Fibroblast of skin of back (primary cell): Measurements from ENCODE around the gene DCDC1. TPM values are rescaled to one million over a fixed set of nuclear protein-coding genes. Genes with fewer than 3 reads are reported as not detected.

ENCODE experiments used
- DNase-seq: peaks from one replicate; pipeline ENCODE4 v3.0.0-alpha.2; 2013
- polyA plus RNA-seq, 2 experiments: library from polyadenylated mRNA; unstranded; fragments of 120-200 nt; gene quantifications; one replicate each; pipeline ENCODE4 v1.2.1, GENCODE V29; 2013; ENCODE audit not compliant: insufficient read length in 2 of 2

DCDC1 gene, protein sequence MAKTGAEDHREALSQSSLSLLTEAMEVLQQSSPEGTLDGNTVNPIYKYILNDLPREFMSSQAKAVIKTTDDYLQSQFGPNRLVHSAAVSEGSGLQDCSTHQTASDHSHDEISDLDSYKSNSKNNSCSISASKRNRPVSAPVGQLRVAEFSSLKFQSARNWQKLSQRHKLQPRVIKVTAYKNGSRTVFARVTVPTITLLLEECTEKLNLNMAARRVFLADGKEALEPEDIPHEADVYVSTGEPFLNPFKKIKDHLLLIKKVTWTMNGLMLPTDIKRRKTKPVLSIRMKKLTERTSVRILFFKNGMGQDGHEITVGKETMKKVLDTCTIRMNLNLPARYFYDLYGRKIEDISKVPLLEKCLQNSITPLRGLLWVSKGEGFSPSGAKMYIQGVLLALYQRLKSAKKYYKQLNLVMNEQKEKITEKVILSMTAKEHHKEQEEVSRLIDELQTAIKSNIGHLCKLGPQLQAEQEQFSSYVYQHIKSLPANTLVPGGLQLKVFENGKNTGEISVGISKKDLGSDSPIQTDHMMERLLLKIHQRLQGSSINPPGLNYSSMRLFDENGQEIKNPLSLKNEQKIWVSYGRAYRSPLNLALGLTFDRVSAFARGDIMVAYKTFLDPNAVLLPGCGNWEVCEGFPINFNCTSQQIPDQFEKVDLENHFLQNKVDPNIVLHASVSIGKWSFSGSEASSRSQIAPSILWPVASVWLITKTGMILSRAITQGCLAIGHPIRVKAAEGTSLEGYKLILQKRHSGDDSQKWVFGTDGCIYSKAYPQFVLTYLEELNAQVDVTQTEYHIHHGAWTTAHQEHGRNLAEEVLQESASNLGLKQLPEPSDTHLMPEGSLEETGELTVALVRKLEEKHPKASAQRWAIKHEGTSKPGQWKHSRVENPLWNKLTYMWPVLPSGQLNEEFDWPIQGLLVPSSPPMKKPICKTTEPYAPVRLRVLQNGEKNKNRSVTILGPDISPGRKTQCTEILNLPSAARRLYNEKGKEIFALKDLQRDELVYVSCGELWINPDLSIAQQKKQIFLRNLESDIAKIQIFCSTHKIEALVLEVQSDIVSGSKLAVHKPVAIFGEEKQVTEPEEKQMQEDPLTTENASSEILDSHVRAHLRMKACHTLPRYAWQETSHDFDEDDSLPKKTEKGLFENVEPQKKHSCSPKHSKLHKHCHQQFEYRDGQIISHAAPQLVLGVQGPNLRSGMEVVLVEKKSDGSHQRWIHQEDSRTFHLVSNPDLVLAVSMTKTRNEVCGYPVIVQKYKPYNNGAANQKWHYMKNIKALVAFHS (N-terminal part only)
- 0.06 TPM for polyA plus RNA-seq (2013, experiment 1 of 2; ENCODE audit: insufficient read length)
- 0.05 TPM for polyA plus RNA-seq (2013, experiment 2 of 2; ENCODE audit: insufficient read length)

DNA sequence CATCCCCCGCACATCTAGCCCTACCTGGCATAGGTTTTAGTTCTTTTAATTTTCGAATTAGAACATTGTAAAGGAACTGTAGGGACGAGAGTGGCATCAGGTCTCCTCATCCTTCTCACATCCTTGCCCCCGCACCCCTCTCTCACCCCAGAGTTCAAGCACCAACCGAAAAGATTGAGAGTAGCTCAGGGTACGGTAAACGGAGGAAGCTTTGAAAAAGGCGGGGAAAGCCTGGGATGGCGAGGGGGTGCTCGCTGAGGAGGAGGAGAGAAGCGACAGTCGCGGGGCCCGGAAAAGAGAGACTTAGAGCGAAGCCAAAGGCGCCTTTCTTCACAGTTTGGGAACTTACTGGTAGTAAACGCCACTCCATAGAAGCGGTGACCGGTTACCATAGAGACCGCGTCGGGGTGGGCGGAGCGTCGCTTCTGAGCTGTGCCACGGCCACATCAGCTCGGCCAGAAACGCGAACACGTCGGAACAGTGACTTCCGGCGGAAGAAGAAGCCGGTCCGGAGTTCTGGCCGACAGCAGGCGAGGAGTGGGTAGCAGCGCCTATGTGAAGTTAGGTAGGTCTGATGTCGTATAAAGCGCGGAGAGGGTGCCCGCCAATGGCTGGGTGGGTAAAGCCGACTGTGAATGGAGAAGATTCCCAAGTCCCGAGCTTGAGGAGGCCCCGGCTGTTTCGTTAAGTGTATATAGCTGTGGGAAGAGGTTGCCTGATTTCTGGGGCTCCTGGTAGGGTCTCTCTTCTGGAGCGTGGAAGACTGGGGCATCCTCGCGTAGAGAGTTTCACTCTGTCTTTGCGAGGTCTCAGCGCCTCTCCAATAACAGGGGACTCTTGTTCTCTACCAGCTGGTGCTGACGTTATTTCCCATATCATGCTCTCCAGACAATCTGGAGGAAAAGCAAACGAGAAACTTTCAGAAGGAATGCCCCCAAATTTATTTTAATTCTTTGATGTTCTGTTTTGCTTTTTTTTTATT lies at the start of gene DCDC1, which contains the start of gene DNAJC24:
Gene DCDC1 (minus strand): TSS at position 392 of the 982 bp plus-strand sequence. CDS start 41,459 bp downstream, outside the sequence.
Gene DNAJC24 (plus strand): TSS at position 513 of the 982 bp plus-strand sequence. CDS start 889 bp downstream, outside the sequence.
- peak; percentile 90 for DNase-seq

DNA sequence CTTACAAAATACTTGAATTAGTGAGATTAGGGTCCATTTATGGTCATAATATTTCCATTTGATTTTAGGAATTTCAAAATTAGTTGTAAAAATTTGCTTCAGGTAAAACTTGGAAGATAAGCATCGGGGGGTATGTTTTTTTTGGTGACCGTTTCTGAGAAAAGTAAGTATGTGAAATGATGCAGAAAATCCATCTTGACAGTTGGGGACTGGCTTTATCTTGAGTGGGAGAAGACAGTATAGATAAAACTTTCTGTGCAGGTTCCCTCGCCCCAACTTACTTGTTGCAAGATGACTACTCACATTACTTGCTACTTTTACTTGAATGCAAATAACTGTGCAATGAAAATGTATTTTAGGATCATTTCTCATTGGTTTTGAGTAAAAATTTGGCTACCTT lies 49.6 kb upstream of the DCDC1 start:
- DNase-seq, result no peak

DNA sequence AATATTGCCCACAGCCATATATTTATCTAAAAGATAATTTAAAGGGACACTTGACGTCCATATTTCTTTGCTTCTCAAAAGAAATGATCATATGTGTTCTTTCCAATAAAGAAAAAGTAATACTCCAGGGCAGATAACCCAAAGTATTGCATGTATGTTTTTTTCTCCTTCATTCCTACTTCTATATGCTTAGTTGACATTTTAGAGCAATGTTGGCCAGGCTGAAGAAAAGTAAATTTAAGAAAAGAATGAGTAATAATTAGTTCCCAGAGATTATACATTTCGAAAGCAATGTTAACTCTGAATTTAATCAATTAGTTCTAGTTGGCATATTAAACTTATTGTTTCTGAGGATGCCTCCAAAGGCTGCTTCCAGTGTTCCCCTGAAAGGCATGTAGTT lies 48.3 kb upstream of the DCDC1 start:
- DNase-seq, result no peak

DNA sequence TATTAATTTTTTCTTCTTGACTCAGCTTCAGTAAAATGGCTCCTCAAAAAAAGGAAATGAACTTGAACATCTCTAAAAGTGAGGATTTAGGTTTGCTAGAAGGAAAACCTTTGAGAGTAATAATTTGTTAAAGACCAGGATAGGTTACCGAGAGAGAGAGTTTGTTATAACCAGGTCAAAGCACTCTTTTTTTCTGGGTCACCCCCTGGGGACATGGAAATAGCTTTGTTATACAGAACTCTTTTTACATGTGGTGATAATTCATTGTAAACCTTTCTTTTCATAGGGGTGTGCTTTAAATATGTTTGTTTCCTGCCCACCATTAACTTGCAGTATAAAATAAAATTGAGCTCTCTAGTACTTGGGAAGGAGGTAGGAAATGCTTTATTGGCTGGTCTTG lies 47.8 kb upstream of the DCDC1 start:
- no peak for DNase-seq

DNA sequence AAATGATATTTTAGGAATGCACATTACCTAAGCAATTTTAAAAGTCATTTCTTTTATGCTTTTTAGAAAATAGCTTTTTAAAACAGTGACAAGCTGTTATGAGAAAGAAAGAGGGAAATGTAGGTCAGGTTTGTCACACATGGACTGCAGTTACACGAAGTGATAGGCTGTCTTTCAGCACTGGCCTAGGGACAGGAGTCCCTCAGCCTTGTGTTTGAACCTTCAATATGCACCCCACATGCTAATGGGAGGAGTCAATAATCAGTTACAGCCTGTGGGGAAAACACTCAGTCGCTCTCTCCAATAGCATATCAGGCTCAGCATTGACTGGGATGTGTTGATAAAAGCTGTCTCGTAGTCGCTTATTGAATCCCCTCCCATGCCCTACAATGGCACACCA lies 45.9 kb upstream of the DCDC1 start:
- DNase-seq, result no peak

DNA sequence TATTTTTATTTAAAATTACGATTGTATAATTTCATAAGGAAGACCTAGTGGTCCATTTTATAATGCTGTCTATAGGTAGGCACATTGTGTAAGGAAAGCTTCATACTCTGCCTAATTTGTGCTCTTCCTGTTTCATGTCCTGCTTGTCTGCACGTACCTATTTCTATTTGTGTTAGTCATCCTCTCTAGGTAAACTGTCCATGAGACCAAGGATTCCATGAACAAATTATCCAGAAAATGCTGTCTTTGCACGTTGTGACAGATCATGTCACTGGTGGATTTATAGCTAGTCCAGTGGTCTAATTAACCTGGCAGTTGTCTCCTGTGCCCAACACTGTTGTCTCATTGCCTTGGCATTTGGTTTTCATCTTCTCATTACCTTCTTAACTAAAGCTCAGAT lies 44.8 kb upstream of the DCDC1 start:
- no peak for DNase-seq

DNA sequence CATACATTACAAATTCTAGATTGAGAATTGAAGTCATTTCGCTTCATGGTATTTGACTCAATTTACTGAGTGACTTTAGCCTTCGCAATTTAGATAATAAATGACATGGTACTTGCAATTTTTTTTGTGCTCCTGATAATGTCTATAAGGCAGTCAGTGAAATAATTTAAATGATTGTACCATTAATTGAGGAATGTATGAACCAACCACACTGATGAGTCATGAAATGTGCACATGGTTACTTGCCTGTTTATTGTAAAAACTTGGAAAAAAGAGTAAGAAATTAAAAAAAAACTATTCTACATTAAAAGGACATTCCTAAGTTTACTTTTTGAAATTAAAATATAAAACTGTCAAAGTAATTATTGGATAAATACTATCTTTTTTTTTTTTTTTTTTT lies 43.4 kb upstream of the DCDC1 start:
- peak; percentile 66 for DNase-seq

DNA sequence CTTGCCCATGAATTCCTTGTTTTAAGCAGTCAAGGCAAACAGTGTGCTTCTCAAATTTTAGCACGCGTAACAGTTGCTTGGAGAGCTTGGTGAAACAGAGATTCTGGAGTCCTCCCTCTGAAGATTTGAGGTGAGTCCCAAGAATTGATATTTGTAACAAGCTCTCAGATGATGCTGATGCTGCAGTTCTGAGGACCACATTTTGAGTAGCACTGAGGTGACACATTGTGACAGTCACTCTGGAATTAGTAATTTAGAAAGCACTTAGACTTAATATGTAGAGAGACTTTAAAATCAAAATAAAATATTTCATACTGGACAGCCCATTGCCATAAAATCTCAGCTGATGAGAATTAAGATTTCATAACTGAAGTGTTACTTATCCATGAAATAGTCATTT lies 38.7 kb upstream of the DCDC1 start:
- peak; percentile 18 for DNase-seq

DNA sequence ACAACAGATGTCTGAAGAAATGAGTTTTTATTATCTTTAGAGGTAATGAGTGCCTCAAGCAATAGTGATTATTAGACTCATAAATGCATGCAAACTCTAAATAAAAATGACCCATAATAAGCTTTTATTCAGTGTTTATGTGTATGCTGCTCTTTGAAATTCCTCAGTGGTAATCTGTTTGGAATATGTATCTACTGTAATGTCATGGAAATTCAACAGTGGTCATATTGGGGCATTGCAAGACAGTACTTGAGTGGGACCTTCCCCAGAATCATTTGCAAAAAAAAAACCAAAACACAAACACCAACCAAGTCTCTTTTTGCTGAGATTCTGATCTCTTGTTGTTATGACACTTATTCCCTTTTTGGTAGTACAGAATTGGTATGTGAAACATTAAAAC lies 35.1 kb upstream of the DCDC1 start:
- DNase-seq, result no peak

DNA sequence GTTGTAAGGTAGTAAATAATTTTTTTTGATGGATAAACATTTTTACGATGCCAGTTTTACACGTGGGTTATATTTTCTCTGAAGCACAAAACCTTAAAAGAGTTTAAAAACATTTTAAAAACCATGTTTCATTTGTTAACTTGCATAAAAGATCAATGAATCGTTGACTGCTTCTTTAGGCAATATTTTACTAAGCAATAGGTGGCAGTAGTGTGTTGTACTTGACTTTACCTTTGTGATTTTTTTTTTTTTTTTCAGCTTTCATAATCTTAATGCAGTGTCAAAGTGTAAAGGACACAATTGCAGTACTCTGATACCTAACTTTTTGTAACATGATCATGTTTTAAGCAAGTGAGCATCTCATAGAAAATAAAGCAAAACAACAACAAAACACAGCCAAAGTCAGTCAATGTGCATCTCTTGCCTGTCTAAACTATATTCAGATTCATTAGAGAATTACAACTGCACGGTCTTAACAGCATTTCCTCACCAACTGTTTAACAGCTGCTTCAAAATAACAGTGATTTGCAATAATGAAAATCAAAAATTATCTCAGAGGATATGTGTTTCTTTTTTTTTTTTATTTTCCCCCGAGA lies 27.8 kb upstream of the DCDC1 start:
- DNase-seq, result peak; percentile 16

DNA sequence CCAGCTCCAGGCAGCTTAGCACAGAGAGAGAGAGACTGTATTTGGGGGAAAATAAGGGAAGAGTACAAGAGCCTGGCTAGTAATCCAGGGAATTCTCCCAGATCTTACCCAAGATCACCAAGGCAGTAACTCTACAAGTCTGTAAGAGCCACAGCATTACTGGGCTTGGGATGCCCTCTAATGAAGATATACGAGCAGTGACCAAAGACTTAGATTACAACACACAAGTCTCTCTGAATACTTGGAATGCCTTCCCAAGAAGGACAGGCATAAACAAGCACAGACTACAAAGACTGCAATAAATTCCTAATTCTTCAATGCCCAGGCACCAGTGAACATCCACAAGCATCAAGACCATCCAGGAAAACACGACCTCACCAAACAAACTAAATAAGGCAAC lies 17.8 kb upstream of the DCDC1 start:
- no peak for DNase-seq

DNA sequence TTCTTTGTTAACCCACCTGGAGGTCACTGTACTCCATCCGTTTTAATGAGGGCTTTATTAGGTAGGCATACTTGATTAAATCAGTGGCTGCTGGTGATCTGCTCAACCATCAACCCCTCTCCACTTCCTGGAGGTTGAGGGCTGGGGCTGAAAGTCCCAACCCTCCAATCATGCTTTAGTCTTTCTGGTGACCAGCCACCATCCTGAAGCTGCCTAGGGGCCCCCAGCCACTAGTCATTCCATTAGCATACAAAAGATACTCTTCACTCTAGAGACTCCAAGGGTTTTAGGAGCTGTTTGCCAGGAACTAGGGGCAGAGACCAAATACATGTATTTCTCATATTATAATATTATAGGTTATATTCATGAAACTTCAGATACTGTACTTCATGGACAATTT lies 13.6 kb upstream of the DCDC1 start:
- DNase-seq, result no peak

DNA sequence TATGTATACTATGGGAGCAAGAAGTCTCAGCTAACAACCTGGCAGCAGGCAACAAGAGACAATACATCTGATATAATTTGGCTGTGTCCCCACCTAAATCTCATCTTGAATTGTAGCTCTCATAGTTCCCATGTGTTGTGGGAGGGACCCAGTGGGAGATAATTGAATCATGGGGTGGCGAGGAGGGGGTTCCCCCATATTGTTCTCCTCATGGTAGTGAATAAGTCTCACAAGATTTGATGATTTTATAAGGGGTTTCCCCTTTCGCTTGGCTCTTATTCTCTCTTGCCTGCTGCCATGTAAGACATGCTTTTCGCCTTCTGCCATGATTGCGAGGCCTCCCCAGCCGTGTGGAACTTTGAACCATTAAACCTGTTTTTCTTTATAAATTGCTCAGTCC lies 6.3 kb upstream of the DCDC1 start:
- DNase-seq, result no peak

DNA sequence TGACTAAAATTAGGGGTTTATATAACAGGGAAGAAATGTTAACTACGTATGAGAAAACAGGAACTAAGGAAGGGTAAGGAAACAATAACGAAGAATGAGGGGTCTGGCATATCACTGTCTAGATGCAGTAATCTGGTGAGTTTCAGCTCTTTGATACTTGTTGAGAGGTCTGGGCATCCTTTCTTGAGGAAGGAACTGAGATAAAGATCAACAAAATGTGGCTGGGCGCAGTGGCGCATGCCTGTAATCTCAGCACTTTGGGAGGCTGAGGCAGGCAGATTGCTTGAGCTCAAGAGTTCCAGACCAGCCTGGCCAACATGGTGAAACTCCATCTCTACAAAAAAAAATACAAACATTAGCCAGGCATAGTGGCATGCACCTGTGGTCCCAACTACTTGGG lies 2.7 kb downstream of the DCDC1 start:
- DNase-seq, result no peak

DNA sequence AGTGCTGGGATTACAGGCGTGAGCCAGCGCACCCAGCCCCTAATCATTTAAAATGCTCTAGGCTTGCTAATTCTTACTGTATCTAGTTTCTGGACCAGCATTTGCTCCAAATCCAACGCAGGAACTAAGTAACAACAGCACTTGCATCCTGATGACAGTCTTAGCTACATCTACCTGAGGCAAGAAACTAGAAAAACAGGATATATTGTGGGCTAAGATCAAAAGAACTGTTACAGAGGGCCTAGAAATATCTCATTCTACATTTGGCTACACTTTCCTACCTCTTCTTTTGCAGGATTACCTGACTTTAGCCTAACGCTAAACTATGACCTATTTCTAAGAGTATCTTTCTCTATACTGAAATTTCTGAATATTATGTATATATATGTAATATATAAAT lies 7.8 kb downstream of the DCDC1 start:
- DNase-seq, result no peak

DNA sequence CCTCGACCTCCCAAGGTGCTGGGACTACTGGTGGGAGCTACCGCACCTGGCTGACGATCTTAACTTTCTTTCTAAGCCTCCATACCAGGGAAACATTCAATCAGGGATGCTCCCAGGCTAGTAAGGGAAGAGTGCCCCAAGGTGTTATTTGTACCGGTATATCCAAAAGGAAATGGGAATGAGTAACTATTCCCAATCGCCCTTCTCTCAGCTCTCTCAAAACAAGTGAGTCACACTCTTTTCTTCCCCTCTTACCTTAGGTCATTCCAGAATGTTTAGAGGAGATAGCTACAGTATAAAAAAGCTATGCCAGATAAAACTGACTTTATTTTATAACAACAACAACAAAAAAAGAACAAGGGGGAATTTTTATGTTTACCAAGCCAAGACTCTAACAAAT lies 13.7 kb downstream of the DCDC1 start:
- DNase-seq, result no peak

DNA sequence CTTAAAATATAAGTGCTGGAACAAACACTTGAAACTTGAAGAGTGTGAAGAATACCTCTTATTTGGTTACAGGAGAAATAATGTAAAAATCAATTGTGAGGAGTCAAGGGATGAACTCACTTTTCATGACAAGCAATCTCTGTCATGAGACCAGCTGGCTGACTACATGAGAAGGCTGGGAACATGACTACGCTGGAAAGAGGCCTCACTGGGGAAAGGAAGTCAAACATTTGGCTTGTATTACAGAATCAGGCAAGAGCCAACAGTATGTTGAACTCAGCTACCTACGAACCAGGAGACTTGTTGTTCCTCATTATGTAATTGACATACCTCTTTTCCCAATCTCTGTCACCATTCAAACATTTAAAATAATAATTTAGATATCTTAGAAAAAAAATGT lies 14.4 kb downstream of the DCDC1 start:
- no peak for DNase-seq

DNA sequence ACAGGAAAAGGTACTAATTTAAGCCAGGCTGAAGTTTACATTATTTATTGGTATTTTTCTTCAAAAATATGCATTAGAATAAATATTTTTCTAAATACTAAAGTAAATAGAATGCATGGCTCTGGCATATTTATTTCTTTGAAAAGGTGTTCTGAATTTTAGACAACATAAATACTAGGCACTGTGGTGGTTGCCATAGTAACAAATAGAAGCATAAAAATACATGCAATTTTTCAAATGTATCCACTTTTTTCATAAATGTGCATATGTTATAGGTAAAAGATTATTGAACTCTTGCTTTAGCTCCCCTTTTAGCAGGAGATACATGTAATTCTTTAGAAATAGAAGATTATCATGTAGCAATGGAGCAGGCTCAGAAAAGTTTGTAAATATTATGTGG lies 18.4 kb downstream of the DCDC1 start:
- no peak for DNase-seq

DNA sequence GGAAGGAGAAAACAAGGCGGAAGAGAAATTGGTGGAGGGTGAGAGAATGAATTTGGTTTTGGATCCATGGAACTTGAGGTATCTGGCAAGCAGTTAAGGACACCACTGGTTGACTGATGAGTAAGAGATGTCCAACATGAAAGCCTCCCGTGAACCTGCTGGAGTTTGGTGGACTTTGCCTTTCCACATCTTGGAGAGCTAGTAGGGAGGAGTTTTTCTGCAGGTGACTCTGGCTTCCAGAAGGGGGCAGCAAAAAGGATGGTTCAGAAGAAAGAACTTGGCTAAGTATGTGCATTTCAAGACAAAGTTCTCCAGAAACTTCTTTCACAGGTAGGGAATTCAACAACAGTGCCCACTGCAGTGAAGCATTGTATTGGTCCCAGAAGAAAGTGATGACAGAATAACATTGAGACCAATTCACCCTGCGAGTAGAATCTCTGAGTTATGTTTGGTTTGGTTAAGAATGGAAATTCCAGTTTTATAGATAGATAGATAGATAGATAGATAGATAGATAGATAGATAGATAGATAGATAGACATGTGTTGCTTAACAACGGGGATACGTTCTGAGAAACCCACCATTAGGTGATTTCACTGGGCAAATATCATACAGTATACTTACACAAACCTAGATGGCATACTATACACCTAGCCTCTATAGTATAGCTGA lies 28.5 kb downstream of the DCDC1 start:
- DNase-seq, result peak; percentile 8

DNA sequence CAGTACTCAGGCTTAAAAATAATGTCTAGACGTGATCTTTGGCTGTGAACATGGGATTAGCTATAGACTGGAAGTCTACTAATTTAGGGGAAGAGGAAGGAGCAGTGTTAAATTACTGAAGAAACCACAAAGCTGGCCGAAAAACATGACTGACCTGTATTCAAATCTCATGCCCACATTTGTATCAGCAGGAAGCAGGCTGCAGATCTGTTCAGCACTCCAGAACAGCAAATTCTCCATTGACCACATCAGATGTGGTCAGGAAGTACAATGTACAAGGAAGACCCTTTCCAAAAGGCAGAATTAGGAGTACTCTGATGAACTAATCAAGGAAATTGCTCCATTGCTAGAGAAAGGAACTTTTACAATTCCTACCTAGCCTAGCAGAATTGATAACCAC lies 31.7 kb downstream of the DCDC1 start:
- DNase-seq, result no peak
